ENCODE data around the gene CNIH2. TPM values are rescaled to one million over a fixed set of nuclear protein-coding genes. Genes with fewer than 3 reads are reported as not detected.

The CNIH2 gene
- total RNA-seq, 1 donor from 2014 or later, result 12.2 TPM

DNA sequence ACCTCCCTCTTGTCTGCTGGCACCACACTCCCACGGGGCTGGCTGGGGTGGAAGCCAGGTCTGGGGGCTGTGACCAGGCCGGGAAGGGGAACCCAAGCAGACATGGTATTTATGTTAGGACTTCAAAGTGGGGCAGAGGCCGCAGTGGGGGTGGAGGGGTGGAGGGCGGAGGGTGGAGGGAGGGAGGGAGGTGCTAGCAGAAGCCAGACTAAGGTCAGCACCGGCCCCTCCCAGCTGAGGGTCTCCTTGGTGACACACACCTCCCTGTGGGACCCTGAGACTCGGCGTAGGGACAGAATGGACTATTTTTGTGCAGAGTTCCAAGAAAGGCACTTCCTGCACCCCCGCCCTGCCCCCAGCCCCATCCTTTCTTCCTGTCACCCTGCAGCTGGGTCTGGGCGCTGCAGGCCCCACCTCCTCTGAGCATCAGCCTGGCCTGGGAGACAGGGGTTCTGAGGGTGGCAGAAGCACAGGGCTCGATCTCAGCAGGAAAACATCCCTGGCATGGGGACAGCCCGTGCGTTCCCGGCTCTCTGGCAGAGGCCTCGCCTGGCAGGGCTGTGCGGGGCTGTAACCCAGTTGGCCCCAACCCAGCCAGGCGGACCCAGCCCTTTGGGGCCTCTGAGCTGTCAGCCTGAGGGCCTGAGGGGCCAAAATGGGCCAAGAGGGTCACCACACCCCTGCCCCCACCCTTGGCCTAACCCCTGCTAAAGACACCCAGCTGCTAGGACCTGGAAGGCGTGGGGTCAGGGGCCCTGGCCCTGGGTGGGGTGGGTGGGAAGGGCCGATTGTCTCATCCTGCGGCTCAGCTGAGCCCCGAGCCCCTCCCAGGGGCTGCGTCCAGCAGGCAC, 48.5 kb downstream of the CNIH2 start:
- Mint-ChIP-seq H3K9me3 (ENCODE audit: unreplicated experiment) (peaks cover 2% of the 10 kb centered on the region), H3K27me3 (ENCODE audit: low read depth, unreplicated experiment) (no peaks in the 10 kb centered on the region), H3K4me1 (ENCODE audit: low read depth, unreplicated experiment) (peaks cover 39% of the 10 kb centered on the region), H3K27ac (ENCODE audit: unreplicated experiment) (peak overlapping the region; percentile 84), H3K36me3 (ENCODE audit: low read depth, unreplicated experiment) (peaks cover 2% of the 10 kb centered on the region), H3K4me3 (ENCODE audit: unreplicated experiment) (no peak overlapping the region)
- peaks cover 46% of the 10 kb centered on the region for H3K4me1 ChIP-seq (ENCODE audit: insufficient read depth, low read length)
- no peaks in the 10 kb centered on the region for H3K36me3 ChIP-seq (ENCODE audit: insufficient read depth, low read length)
- H3K9me3 ChIP-seq (ENCODE audit: insufficient read depth, low read depth, low read length), result no peaks in the 10 kb centered on the region
- H3K79me2 ChIP-seq (ENCODE audit: insufficient read depth, low read length), result no peaks in the 10 kb centered on the region
- FAIRE-seq (no peak), DNase-seq (ENCODE audit: low read depth) (no peak)
- H3K4me2 ChIP-seq (ENCODE audit: low read length), result peak overlapping the region; percentile 75
- H3K9ac ChIP-seq (ENCODE audit: low read length), result peak overlapping the region; percentile 74
- H3K4me3 ChIP-seq (ENCODE audit: insufficient read depth, low read depth, low read length), result no peak overlapping the region
- peak overlapping the region; percentile 48 for H2AFZ ChIP-seq (ENCODE audit: low read depth, low read length)
- H4K20me1 ChIP-seq (ENCODE audit: insufficient read depth, low read length), result peaks cover 5% of the 10 kb centered on the region
- peak overlapping the region; percentile 84 for H3K27ac ChIP-seq (ENCODE audit: low read depth, low read length)
- TF ChIP-seq, protein P1, sequence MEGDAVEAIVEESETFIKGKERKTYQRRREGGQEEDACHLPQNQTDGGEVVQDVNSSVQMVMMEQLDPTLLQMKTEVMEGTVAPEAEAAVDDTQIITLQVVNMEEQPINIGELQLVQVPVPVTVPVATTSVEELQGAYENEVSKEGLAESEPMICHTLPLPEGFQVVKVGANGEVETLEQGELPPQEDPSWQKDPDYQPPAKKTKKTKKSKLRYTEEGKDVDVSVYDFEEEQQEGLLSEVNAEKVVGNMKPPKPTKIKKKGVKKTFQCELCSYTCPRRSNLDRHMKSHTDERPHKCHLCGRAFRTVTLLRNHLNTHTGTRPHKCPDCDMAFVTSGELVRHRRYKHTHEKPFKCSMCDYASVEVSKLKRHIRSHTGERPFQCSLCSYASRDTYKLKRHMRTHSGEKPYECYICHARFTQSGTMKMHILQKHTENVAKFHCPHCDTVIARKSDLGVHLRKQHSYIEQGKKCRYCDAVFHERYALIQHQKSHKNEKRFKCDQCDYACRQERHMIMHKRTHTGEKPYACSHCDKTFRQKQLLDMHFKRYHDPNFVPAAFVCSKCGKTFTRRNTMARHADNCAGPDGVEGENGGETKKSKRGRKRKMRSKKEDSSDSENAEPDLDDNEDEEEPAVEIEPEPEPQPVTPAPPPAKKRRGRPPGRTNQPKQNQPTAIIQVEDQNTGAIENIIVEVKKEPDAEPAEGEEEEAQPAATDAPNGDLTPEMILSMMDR (IDR thresholded peaks at IDR 0.05; ENCODE audit: insufficient read depth, low read depth, low read length), result no peak
- TF ChIP-seq EZH2 (IDR thresholded peaks at IDR 0.05; ENCODE audit: insufficient read depth, low read length), result no peak
- H3K27me3 ChIP-seq (ENCODE audit: insufficient read depth, low read length), result no peaks in the 10 kb centered on the region

DNA sequence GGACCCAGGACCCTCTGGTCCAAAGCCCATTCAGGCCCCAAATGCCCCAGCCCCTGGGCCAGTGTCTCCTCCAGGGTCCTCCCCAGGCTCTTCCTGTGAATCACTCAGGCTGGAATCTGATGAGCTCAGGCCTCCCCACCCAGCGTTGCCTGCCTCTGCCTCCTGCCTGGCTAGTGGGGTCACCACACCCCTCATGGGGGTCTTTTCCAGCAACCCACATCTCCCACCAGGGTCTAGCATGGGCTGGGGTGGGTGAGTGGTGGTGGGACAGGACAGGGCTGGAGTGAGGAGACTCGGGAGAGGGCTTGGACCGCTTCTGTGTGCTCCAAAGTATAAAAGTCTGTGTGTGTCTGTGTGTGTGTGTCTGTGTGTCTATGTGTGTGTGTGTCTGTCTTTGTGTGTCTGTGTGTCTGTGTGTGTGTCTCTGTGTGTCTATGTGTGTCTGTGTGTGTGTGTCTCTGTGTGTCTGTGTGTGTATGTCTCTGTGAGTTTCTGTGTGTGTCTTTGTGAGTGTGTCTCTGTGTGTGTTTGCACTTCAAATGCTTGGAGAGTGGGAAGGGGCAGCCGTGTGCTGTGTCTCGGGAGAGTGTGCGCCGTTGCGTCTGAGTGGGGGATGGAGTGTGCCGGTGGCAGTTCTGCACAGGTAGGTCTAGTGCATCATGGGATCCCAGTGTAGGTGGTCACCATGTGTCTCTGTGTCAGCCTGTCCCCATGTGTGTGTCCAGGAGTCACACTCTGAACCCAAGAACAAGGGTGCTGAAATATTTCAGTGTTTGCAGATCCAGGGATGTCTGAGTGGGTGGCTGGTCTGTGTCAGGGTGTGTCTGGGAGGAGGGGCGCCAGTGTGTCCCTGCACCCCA, 49.4 kb downstream of the CNIH2 start:
- no peak overlapping the region for H3K4me3 ChIP-seq (ENCODE audit: insufficient read depth, low read depth, low read length)
- TF ChIP-seq, protein P1 (IDR thresholded peaks at IDR 0.05; ENCODE audit: insufficient read depth, low read depth, low read length), result no peak
- TF ChIP-seq EZH2 (IDR thresholded peaks at IDR 0.05; ENCODE audit: insufficient read depth, low read length), result no peak
- H2AFZ ChIP-seq (ENCODE audit: low read depth, low read length), result peak overlapping the region; percentile 22
- H3K36me3 ChIP-seq (ENCODE audit: insufficient read depth, low read length), result no peaks in the 10 kb centered on the region
- peak overlapping the region; percentile 84 for H3K27ac ChIP-seq (ENCODE audit: low read depth, low read length)
- Mint-ChIP-seq H3K36me3 (ENCODE audit: low read depth, unreplicated experiment) (peaks cover 2% of the 10 kb centered on the region), H3K4me3 (ENCODE audit: unreplicated experiment) (no peak overlapping the region), H3K27ac (ENCODE audit: unreplicated experiment) (peak overlapping the region; percentile 84), H3K9me3 (ENCODE audit: unreplicated experiment) (peaks cover 2% of the 10 kb centered on the region), H3K27me3 (ENCODE audit: low read depth, unreplicated experiment) (no peaks in the 10 kb centered on the region), H3K4me1 (ENCODE audit: low read depth, unreplicated experiment) (peaks cover 39% of the 10 kb centered on the region)
- H3K9ac ChIP-seq (ENCODE audit: low read length), result peak overlapping the region; percentile 74
- H3K4me2 ChIP-seq (ENCODE audit: low read length), result peak overlapping the region; percentile 75
- FAIRE-seq (no peak), DNase-seq (ENCODE audit: low read depth) (peak; percentile 58)
- H3K27me3 ChIP-seq (ENCODE audit: insufficient read depth, low read length), result no peaks in the 10 kb centered on the region
- peaks cover 46% of the 10 kb centered on the region for H3K4me1 ChIP-seq (ENCODE audit: insufficient read depth, low read length)
- no peaks in the 10 kb centered on the region for H3K9me3 ChIP-seq (ENCODE audit: insufficient read depth, low read depth, low read length)
- H4K20me1 ChIP-seq (ENCODE audit: insufficient read depth, low read length), result peaks cover 14% of the 10 kb centered on the region
- H3K79me2 ChIP-seq (ENCODE audit: insufficient read depth, low read length), result no peaks in the 10 kb centered on the region
